OCI-LY7 (cell line): ENCODE measurements around the gene HEPACAM.

ENCODE experiments used
- CTCF ChIP-seq: fragments of 200-600 bp; sonication (generic); conservative IDR thresholded peaks from 2 replicates; pipeline ENCODE4 v1.5.1; 2014; ENCODE audit warnings: mild to moderate bottlenecking, antibody characterized with exemption, low read length, moderate library complexity, mixed read lengths
- EZH2phosphoT487 ChIP-seq: fragments of 200-600 bp; sonication (generic); IDR thresholded peaks from 2 replicates; pipeline ENCODE4 v1.6.1; 2018; ENCODE audit warnings: low read depth, borderline replicate concordance, mild to moderate bottlenecking, mixed run types, antibody characterized with exemption, low read length, moderate library complexity, mixed read lengths

GRCh38 chr11:124983674-124984511 lies 48.0 kb upstream of the HEPACAM start:
- TF ChIP-seq CTCF, result no peak
- no peak for TF ChIP-seq EZH2phosphoT487
